GM13977 (cell line): ENCODE results near the gene RPS21.

Experiments
- DNase-seq: peaks from one replicate; pipeline ENCODE4 v3.0.0; 2012; ENCODE audit warnings: low spot score
- CTCF ChIP-seq: IDR thresholded peaks from 2 replicates; pipeline ENCODE4 v1.5.1; 2012; ENCODE audit warnings: mild to moderate bottlenecking, control low read depth; ENCODE audit not compliant: insufficient read depth; ENCODE audit errors: extremely low read depth, missing control alignments
- in situ Hi-C: fragments of 300-500 bp; cut with MboI; formaldehyde crosslinking; loops from one replicate; pipeline ENCODE4 v1.12.0; 2022; ENCODE audit warnings: low sequenced_read_pairs, low pct_unique_long_range_greater_than_20kb, mixed read lengths, inconsistent platforms; ENCODE audit not compliant: unreplicated experiment

The RPS21 gene

GRCh38 chr20:62344782-62345181, 42.1 kb upstream of the RPS21 start:
- in situ Hi-C loops: no loop called here
- no peak for TF ChIP-seq CTCF
- DNase-seq: no peak

GRCh38 chr20:62345681-62346370, 41.1 kb upstream of the RPS21 start:
- in situ Hi-C loops: no loop called here
- DNase-seq: no peak
- no peak for TF ChIP-seq CTCF

- TF ChIP-seq CTCF: no peak
- in situ Hi-C loops: no loop called here
- DNase-seq: no peak
These were observed 40.3 kb upstream of the RPS21 start for GRCh38 chr20:62346398-62347150.

GRCh38 chr20:62347151-62347404, 39.8 kb upstream of the RPS21 start:
- no peak for DNase-seq
- no peak for TF ChIP-seq CTCF
- in situ Hi-C loops: no loop called here

GRCh38 chr20:62347445-62347844, 39.5 kb upstream of the RPS21 start:
- in situ Hi-C loops: no loop called here
- TF ChIP-seq CTCF: no peak

GRCh38 chr20:62348604-62349003, 38.3 kb upstream of the RPS21 start:
- TF ChIP-seq CTCF: no peak
- in situ Hi-C loops: no loop called here
- no peak for DNase-seq

More at GRCh38 chr20:62347445-62347844, 39.5 kb upstream of the RPS21 start:
- no peak for DNase-seq
